GM10266 (cell line): ENCODE measurements around the gene TASP1.

Source experiments
- DNase-seq: peaks from one replicate; pipeline ENCODE4 v3.0.0; 2012; ENCODE audit errors: extremely low spot score
- TF ChIP-seq, protein P1 (sequence below): IDR thresholded peaks from 2 replicates; pipeline ENCODE4 v1.5.1; 2012; ENCODE audit warnings: mild to moderate bottlenecking, low read depth; ENCODE audit not compliant: control insufficient read depth, insufficient read depth; ENCODE audit errors: missing control alignments

The TASP1 gene

GRCh38 chr20:13567663-13568062, 71.1 kb downstream of the TASP1 start:
- TF ChIP-seq, protein P1, sequence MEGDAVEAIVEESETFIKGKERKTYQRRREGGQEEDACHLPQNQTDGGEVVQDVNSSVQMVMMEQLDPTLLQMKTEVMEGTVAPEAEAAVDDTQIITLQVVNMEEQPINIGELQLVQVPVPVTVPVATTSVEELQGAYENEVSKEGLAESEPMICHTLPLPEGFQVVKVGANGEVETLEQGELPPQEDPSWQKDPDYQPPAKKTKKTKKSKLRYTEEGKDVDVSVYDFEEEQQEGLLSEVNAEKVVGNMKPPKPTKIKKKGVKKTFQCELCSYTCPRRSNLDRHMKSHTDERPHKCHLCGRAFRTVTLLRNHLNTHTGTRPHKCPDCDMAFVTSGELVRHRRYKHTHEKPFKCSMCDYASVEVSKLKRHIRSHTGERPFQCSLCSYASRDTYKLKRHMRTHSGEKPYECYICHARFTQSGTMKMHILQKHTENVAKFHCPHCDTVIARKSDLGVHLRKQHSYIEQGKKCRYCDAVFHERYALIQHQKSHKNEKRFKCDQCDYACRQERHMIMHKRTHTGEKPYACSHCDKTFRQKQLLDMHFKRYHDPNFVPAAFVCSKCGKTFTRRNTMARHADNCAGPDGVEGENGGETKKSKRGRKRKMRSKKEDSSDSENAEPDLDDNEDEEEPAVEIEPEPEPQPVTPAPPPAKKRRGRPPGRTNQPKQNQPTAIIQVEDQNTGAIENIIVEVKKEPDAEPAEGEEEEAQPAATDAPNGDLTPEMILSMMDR, result no peak
- DNase-seq, result no peak

- TF ChIP-seq, protein P1, result no peak
- DNase-seq, result no peak
Measured at GRCh38 chr20:13563854-13564253, 74.9 kb downstream of the TASP1 start.

DNA sequence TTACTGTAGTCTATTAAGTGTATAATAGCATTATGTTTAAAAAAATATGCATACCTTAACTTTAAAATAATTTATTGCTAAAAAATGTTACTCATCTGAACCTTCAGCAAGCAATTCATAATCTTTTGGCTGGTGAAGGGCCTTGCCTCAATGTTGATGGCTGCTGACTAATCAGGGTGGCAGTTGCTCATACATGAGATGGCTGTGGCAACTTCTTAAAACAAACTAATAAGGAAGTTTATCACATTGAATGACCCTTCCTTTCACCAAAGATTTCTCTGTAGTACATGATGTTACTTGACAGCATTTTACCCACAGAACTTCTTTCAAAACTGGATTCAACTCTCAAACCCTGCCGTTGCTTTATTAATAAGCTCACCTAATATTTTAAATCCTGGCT, 84.0 kb downstream of the TASP1 start:
- DNase-seq, result no peak
- TF ChIP-seq, protein P1, result no peak

DNA sequence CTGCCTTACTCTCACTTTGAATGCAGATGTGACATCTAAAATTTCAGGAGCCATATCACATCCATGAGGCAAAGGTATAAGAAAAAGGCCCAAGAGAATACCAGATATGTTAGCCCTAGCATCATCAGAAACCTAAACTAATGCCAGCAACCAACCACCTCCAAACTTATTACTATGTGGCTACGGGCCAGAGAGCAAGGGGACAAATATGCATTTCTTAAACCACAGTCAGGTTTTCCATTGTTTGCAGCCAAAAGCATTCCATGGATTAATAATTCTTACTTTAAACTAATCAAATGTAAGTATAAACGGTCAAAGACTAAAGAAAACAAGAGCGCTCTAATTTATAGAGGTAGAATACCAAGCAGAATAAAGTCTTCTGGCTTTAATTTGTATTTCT, 84.7 kb downstream of the TASP1 start:
- no peak for DNase-seq
- TF ChIP-seq, protein P1, result no peak

DNA sequence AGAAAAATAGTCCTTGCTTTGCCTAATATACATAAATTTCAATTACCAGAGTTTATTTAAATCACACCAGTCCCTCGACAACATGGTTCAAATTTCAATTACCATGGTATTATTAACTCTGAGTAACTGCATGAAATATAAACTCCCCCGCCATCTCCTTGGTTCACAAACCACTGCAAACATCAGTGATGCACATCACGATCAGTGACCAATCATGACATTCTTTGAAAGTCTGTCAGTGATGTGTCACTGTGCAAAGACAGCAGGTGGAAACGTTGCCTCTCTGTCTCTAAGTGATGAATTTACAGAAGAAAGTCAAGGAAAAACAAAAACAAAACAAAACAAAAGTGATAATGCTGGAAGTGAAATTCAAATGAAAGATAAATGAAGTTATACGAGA, 86.7 kb downstream of the TASP1 start:
- TF ChIP-seq, protein P1, result no peak
- no peak for DNase-seq

- DNase-seq, result no peak
- TF ChIP-seq, protein P1, result no peak
Measured at GRCh38 chr20:13549451-13549850, 89.3 kb downstream of the TASP1 start.

- TF ChIP-seq, protein P1, result peak; percentile 80
- peak; percentile 28 for DNase-seq
Measured at GRCh38 chr20:13546497-13547131, 92.1 kb downstream of the TASP1 start.
